ENCODE results near the gene SFTPA2.
"Not testable (repeated sequence)": the region's sequence is repeated elsewhere in the genome, so short reads cannot be mapped to it uniquely, and the experiment has no call there.

SFTPA2 gene

GRCh38 chr10:79544926-79545659 is 15.1 kb downstream of the SFTPA2 start:
- not testable (repeated sequence) for H3K36me3 ChIP-seq (ENCODE audit: insufficient read depth, low read length); H3K9me3 ChIP-seq (ENCODE audit: control insufficient read depth, insufficient read depth, low read length); H3K9ac ChIP-seq (ENCODE audit: low read depth, low read length); H3K4me1 ChIP-seq (ENCODE audit: insufficient read depth, low read length)

GRCh38 chr10:79544408-79544807 is 15.8 kb downstream of the SFTPA2 start:
- H3K4me1 ChIP-seq (ENCODE audit: insufficient read depth, low read length); H3K9me3 ChIP-seq (ENCODE audit: control insufficient read depth, insufficient read depth, low read length); H3K9ac ChIP-seq (ENCODE audit: low read depth, low read length); H3K36me3 ChIP-seq (ENCODE audit: insufficient read depth, low read length): not testable (repeated sequence)

DNA sequence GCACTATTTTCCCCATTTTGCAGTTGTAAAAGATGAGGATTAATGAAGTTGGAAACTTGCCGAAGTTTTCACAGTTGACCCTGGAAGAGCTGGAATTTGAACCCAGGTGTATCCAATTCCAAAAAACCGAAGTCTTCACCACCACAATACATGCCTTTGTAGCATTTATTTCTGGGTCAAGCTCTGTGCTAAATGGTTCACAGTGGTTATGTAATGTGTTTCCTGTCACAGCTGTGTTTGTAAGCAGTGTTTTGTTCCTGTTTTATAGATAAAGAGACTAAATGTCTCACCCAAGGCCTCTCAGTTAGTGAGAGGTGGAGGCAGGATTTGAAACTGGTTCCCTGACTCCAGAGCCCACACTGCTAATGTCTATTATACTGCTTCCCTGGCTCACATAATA is 17.6 kb downstream of the SFTPA2 start:
- no peaks in the 10 kb centered on the region for H3K4me1 ChIP-seq (ENCODE audit: insufficient read depth, low read length)

DNA sequence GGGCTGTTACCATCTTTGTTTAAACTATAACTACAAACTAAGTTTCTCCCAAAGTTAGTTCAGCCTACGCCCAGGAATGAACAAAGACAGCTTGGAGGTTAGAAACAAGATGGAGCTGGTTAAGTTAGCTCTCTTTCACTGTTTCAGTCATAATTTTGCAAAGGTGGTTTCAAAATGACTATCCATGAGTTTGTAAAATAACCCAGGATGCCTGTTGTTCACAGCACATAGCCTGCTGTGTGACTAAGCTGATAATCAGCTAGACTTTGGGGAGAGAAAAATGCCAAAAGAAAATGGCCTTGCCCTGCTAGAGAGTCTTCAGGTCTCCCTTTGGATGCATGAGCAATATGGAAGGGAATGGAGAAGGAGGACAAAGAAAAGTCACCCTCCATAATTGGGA is 19.3 kb downstream of the SFTPA2 start:
- H3K9ac ChIP-seq (ENCODE audit: low read depth, low read length); H3K9me3 ChIP-seq (ENCODE audit: control insufficient read depth, insufficient read depth, low read length); H3K4me1 ChIP-seq (ENCODE audit: insufficient read depth, low read length); H3K36me3 ChIP-seq (ENCODE audit: insufficient read depth, low read length): not testable (repeated sequence)

More for the DNA sequence above, 17.6 kb downstream of the SFTPA2 start:
- no peaks in the 10 kb centered on the region for H3K36me3 ChIP-seq (ENCODE audit: insufficient read depth, low read length)
- no peak overlapping the region for H3K9ac ChIP-seq (ENCODE audit: low read depth, low read length)
- no peaks in the 10 kb centered on the region for H3K9me3 ChIP-seq (ENCODE audit: control insufficient read depth, insufficient read depth, low read length)

- H3K4me1 ChIP-seq (ENCODE audit: insufficient read depth, low read length); H3K9me3 ChIP-seq (ENCODE audit: control insufficient read depth, insufficient read depth, low read length); H3K36me3 ChIP-seq (ENCODE audit: insufficient read depth, low read length); H3K9ac ChIP-seq (ENCODE audit: low read depth, low read length): not testable (repeated sequence)
These were observed 21.9 kb downstream of the SFTPA2 start for GRCh38 chr10:79538311-79538710.

- not testable (repeated sequence) for H3K9me3 ChIP-seq (ENCODE audit: control insufficient read depth, insufficient read depth, low read length); H3K4me1 ChIP-seq (ENCODE audit: insufficient read depth, low read length); H3K9ac ChIP-seq (ENCODE audit: low read depth, low read length); H3K36me3 ChIP-seq (ENCODE audit: insufficient read depth, low read length)
These were observed 26.4 kb downstream of the SFTPA2 start for GRCh38 chr10:79533903-79534175.

DNA sequence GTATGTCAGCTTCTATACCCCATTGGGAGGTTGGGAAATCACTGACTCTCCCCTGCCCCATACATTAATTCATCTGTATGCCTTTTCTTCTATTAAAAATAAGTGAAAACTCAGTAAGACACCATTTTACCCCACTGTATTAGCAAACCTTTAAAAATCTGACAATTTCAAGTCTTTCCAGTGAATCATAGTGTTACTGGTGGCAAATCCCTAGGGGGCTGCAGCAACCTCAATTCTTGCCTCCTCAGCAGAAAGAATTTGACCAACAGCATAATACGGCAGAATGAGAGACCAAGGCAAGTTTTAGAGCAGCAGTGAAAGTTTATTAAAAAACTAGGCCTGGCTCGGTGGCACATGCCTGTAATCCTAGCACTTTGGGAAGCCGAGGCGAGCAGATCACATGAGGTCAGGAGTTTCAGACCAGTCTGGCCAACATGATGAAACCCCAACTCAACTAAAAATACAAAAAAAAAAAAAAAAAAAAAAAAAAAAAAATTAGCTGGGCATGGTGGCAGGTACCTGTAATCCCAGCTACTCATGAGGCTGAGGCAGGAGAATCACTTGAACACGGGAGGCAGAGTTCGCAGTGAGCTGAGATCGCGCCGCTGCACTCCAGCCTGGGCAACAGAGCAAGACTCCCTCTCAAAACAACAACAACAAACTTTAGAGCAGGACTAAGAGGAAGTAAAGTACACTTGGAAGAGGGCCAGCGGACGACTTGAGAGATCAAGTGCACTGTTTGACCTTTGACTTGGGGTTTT is 26.9 kb downstream of the SFTPA2 start:
- not testable (repeated sequence) for H3K9me3 ChIP-seq (ENCODE audit: control insufficient read depth, insufficient read depth, low read length)

DNA sequence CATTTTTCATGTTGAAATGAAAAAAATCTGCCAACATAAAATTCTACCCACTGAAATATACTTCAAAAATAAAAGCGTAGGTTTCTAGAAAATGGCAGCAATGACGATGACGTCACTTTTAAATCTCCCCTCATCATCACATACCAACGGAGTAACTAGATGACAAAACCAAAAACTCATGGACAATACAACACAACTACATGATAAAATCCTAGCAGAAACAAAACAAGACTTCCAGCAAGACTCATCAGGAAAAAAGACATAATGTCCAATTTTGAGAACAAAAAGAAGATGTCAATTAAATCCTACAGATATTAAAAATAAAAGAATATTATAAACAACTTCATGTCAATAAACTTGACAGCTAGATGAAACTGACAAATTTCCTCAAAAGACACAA is 31.9 kb downstream of the SFTPA2 start:
- not testable (repeated sequence) for H3K4me1 ChIP-seq (ENCODE audit: insufficient read depth, low read length); H3K9ac ChIP-seq (ENCODE audit: low read depth, low read length); H3K36me3 ChIP-seq (ENCODE audit: insufficient read depth, low read length); H3K9me3 ChIP-seq (ENCODE audit: control insufficient read depth, insufficient read depth, low read length)

More for the DNA sequence above, 26.9 kb downstream of the SFTPA2 start:
- not testable (repeated sequence) for H3K9ac ChIP-seq (ENCODE audit: low read depth, low read length); H3K4me1 ChIP-seq (ENCODE audit: insufficient read depth, low read length); H3K36me3 ChIP-seq (ENCODE audit: insufficient read depth, low read length)

GRCh38 chr10:79525049-79525710 is 35.0 kb downstream of the SFTPA2 start:
- H3K36me3 ChIP-seq (ENCODE audit: insufficient read depth, low read length); H3K9ac ChIP-seq (ENCODE audit: low read depth, low read length); H3K4me1 ChIP-seq (ENCODE audit: insufficient read depth, low read length); H3K9me3 ChIP-seq (ENCODE audit: control insufficient read depth, insufficient read depth, low read length): not testable (repeated sequence)

DNA sequence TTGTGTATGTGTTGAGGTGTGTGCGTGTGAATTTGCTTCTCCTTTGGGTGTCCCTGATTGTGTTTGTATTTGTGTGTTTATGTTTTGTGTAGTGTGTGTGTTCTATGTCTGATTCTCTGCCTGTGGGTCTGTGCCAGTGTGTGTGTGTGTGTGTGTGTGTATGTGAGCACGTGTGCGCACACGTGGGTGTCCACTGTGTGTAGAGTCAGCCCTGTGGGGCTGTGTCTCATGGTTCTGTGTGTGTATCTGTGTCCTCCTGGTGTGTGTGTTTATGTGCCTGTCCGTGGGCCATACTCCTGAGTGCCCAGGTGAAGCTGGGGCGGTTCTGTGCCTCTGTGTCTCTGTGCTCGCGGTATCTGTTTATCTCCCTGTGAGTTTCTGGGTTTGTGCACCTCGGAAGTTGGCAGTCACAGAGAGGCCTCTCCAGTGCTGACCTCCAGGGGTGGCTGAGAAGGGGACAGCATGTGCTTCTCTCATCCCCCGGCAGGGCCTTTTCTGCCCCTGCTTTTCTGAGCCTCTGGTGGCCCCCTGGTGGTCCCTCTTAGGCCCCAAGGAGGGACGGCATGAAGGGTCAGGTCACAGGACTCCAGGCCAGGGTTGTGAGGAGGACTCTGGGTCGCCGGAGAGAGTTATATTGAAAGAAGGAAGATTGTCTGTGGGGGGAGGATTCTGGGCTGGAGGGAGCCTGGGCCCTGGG is 36.9 kb downstream of the SFTPA2 start:
- not testable (repeated sequence) for H3K9ac ChIP-seq (ENCODE audit: low read depth, low read length); H3K4me1 ChIP-seq (ENCODE audit: insufficient read depth, low read length); H3K36me3 ChIP-seq (ENCODE audit: insufficient read depth, low read length); H3K9me3 ChIP-seq (ENCODE audit: control insufficient read depth, insufficient read depth, low read length)

DNA sequence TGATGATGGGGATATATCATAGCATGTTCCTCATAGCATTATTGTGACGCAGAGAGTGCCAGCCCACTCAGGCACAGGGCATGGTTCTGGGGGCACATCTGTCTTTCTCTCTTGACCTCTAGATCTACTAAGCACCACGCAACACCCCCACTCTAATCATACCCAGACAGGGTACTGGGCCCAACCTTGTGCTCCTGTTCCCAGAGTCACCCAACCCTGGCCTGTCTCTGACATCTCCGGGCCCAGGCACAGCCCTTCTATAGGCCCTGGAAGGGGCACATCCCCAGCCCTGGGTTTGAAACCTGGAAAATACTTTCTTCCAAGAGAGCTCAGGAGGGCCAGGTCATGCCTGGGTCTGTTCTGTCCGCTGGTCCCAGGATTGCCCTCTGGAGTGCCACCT is 37.7 kb downstream of the SFTPA2 start:
- not testable (repeated sequence) for H3K4me1 ChIP-seq (ENCODE audit: insufficient read depth, low read length); H3K36me3 ChIP-seq (ENCODE audit: insufficient read depth, low read length); H3K9me3 ChIP-seq (ENCODE audit: control insufficient read depth, insufficient read depth, low read length); H3K9ac ChIP-seq (ENCODE audit: low read depth, low read length)

- H3K9ac ChIP-seq (ENCODE audit: low read depth, low read length); H3K9me3 ChIP-seq (ENCODE audit: control insufficient read depth, insufficient read depth, low read length); H3K4me1 ChIP-seq (ENCODE audit: insufficient read depth, low read length); H3K36me3 ChIP-seq (ENCODE audit: insufficient read depth, low read length): not testable (repeated sequence)
These were observed 38.5 kb downstream of the SFTPA2 start for GRCh38 chr10:79521751-79522150.

GRCh38 chr10:79517567-79517966 is 42.6 kb downstream of the SFTPA2 start:
- H3K9me3 ChIP-seq (ENCODE audit: control insufficient read depth, insufficient read depth, low read length); H3K4me1 ChIP-seq (ENCODE audit: insufficient read depth, low read length); H3K36me3 ChIP-seq (ENCODE audit: insufficient read depth, low read length); H3K9ac ChIP-seq (ENCODE audit: low read depth, low read length): not testable (repeated sequence)

GRCh38 chr10:79516532-79517205 is 43.5 kb downstream of the SFTPA2 start:
- H3K9me3 ChIP-seq (ENCODE audit: control insufficient read depth, insufficient read depth, low read length); H3K9ac ChIP-seq (ENCODE audit: low read depth, low read length); H3K4me1 ChIP-seq (ENCODE audit: insufficient read depth, low read length); H3K36me3 ChIP-seq (ENCODE audit: insufficient read depth, low read length): not testable (repeated sequence)

Data from ES-I3 (cell line).